HCT116 (cell line): ENCODE data around the gene OBSCN. TPM values are rescaled to one million over a fixed set of nuclear protein-coding genes. Genes with fewer than 3 reads are reported as not detected.

Experiments
- ATAC-seq: fragments of 200-7000 bp; cut with Tn5 transposase; 2 replicates; pipeline ENCODE4 v1.9.1; 2020; ENCODE audit warnings: mild to moderate bottlenecking, moderate library complexity
- BruUV-seq: library from RNA; stranded (reverse); fragments of 400-500 nt; replicated peaks from 2 replicates; lab custom pipeline; 2021; lab: Mats Ljungman, UMichigan
- CTCF ChIA-PET: fragments of 300-600 bp; sonication (Branson Sonifier 250); formaldehyde crosslinking; loops from one replicate; lab custom pipeline; 2021; ENCODE audit warnings: antibody characterized with exemption; lab: Charles Lee
- POLR2A ChIA-PET: fragments of 300-600, 350-600 bp; sonication (Branson Sonifier 250); formaldehyde crosslinking; loops from one replicate; lab custom pipeline; 2021; ENCODE audit warnings: antibody characterized with exemption; lab: Charles Lee
- RAD21 ChIA-PET, 2 experiments: fragments of 300-600 bp; sonication (Branson Sonifier 250); formaldehyde crosslinking; loops; one replicate each; lab custom pipeline; 2023; ENCODE audit warnings: low total read pairs in 2 of 2; ENCODE audit not compliant: uncharacterized antibody in 2 of 2, unreplicated experiment in 2 of 2, low non-redundant PET in 1 of 2; lab: Charles Lee
- DNase-seq: peaks from one replicate; pipeline ENCODE4 v3.0.0-alpha.2; 2010; ENCODE audit warnings: low read depth, low spot score
- H2AFZ ChIP-seq: fragments of 200-600 bp; shearing (Covaris generic), sonication (generic); 2 replicates; pipeline ENCODE4 v1.6.1; 2017; ENCODE audit warnings: low read depth, mixed run types, mixed read lengths, antibody characterized with exemption, low read length; ENCODE audit not compliant: poor library complexity, severe bottlenecking
- H3K27ac ChIP-seq: 2 replicates; pipeline ENCODE4 v1.5.1; 2012; ENCODE audit warnings: low read depth, low read length
- H3K27me3 ChIP-seq: fragments of 200-600 bp; sonication (generic); 2 replicates; pipeline ENCODE4 v1.6.1; 2016; ENCODE audit warnings: mixed run types, low read length, mixed read lengths; ENCODE audit not compliant: insufficient read depth
- H3K36me3 ChIP-seq, 2 experiments: fragments of 200-500 bp in 1 of 2; fragments of 200-600 bp in 1 of 2; sonication (Bioruptor generic) in 1 of 2; sonication (generic) in 1 of 2; 2 replicates each; pipeline versions ENCODE4 v1.5.1 to v1.6.1; 2014 to 2016; ENCODE audit warnings: low read length in 2 of 2, inconsistent platforms in 1 of 2, mixed read lengths in 1 of 2, mixed run types in 1 of 2; ENCODE audit not compliant: insufficient read depth in 2 of 2, control insufficient read depth in 1 of 2
- H3K4me1 ChIP-seq, 2 experiments: fragments of 200-600 bp in 1 of 2; sonication (generic) in 1 of 2; 2 replicates each; pipeline versions ENCODE4 v1.5.1 to v1.6.1; 2012 to 2017; ENCODE audit warnings: low read length in 2 of 2, inconsistent platforms in 1 of 2, mild to moderate bottlenecking in 1 of 2, mixed read lengths in 1 of 2, mixed run types in 1 of 2, moderate library complexity in 1 of 2; ENCODE audit not compliant: insufficient read depth in 2 of 2, control insufficient read depth in 1 of 2
- H3K4me2 ChIP-seq: fragments of 200-600 bp; sonication (generic); 2 replicates; pipeline ENCODE4 v1.6.1; 2017; ENCODE audit warnings: mixed run types, low read length, mixed read lengths
- H3K4me3 ChIP-seq, 2 experiments: fragments of 200-600 bp in 1 of 2; sonication (generic) in 1 of 2; replicated peaks in 1 of 2; 2 replicates each; pipeline ENCODE4 v1.5.1; 2011 to 2016; ENCODE audit warnings: low read length in 2 of 2, control low read depth in 1 of 2, low read depth in 1 of 2, mild to moderate bottlenecking in 1 of 2, mixed read lengths in 1 of 2, mixed run types in 1 of 2
- H3K79me2 ChIP-seq: fragments of 200-600 bp; sonication (generic); 2 replicates; pipeline ENCODE4 v1.6.1; 2017; ENCODE audit warnings: mild to moderate bottlenecking, mixed run types, low read length, moderate library complexity, mixed read lengths; ENCODE audit not compliant: insufficient read depth
- H3K9ac ChIP-seq: fragments of 200-600 bp; sonication (generic); 2 replicates; pipeline ENCODE4 v1.6.1; 2016; ENCODE audit warnings: low read length, mixed read lengths
- H3K9me2 ChIP-seq: fragments of 200-600 bp; sonication (generic), shearing (Covaris generic); 2 replicates; pipeline ENCODE4 v1.6.1; 2017; ENCODE audit warnings: mixed run types, mild to moderate bottlenecking, moderate library complexity; ENCODE audit not compliant: insufficient read depth
- H3K9me3 ChIP-seq, 2 experiments: fragments of 200-500 bp in 1 of 2; fragments of 200-600 bp in 1 of 2; sonication (Bioruptor generic) in 1 of 2; sonication (generic) in 1 of 2; 2 replicates each; pipeline ENCODE4 v1.6.1; 2014 to 2017; ENCODE audit warnings: low read length in 2 of 2, mixed read lengths in 2 of 2, inconsistent platforms in 1 of 2, low read depth in 1 of 2, mild to moderate bottlenecking in 1 of 2, mixed run types in 1 of 2, moderate library complexity in 1 of 2; ENCODE audit not compliant: control insufficient read depth in 1 of 2, insufficient read depth in 1 of 2
- H4K20me1 ChIP-seq: fragments of 200-600 bp; sonication (generic), shearing (Covaris generic); 2 replicates; pipeline ENCODE4 v1.6.1; 2017; ENCODE audit warnings: mixed run types, mild to moderate bottlenecking, moderate library complexity; ENCODE audit not compliant: insufficient read depth
- CEBPB ChIP-seq: IDR thresholded peaks from 2 replicates; pipeline ENCODE4 v1.6.1; 2012; ENCODE audit warnings: low read depth
- EGR1 ChIP-seq: IDR thresholded peaks from 2 replicates; pipeline ENCODE4 v1.6.1; 2012; ENCODE audit warnings: low read depth
- POLR2A ChIP-seq: IDR thresholded peaks from 2 replicates; pipeline ENCODE4 v1.7.0; 2011; ENCODE audit warnings: borderline replicate concordance; ENCODE audit not compliant: insufficient read depth, insufficient read length; ENCODE audit errors: extremely low read depth
- RAD21 ChIP-seq: IDR thresholded peaks from 2 replicates; pipeline ENCODE4 v1.6.1; 2012; ENCODE audit warnings: low read depth, mild to moderate bottlenecking
- SRF ChIP-seq: IDR thresholded peaks from 2 replicates; pipeline ENCODE4 v1.6.1; 2012; ENCODE audit warnings: low read depth
- ZNF274 ChIP-seq: fragments of 200-500 bp; sonication (Bioruptor generic); IDR thresholded peaks from 2 replicates; pipeline ENCODE4 v1.6.1; 2014; ENCODE audit warnings: mild to moderate bottlenecking, low read depth, low read length, inconsistent platforms
- intact Hi-C: fragments of 100-400 bp; cut with micrococcal nuclease; formaldehyde crosslinking; loops from 2 replicates; pipeline ENCODE4 v1.10.0; 2022
- total RNA-seq: library from RNA; stranded (reverse); gene quantifications from one replicate; pipeline ENCODE4 v1.2.1, GENCODE V29; 2021; ENCODE audit not compliant: unreplicated experiment
- TF ChIP-seq, protein P1 (sequence below): IDR thresholded peaks from 2 replicates; pipeline ENCODE4 v1.6.1; 2012

The OBSCN gene
- total RNA-seq, 1 experiment from 2014 or later = 16.6 TPM

DNA sequence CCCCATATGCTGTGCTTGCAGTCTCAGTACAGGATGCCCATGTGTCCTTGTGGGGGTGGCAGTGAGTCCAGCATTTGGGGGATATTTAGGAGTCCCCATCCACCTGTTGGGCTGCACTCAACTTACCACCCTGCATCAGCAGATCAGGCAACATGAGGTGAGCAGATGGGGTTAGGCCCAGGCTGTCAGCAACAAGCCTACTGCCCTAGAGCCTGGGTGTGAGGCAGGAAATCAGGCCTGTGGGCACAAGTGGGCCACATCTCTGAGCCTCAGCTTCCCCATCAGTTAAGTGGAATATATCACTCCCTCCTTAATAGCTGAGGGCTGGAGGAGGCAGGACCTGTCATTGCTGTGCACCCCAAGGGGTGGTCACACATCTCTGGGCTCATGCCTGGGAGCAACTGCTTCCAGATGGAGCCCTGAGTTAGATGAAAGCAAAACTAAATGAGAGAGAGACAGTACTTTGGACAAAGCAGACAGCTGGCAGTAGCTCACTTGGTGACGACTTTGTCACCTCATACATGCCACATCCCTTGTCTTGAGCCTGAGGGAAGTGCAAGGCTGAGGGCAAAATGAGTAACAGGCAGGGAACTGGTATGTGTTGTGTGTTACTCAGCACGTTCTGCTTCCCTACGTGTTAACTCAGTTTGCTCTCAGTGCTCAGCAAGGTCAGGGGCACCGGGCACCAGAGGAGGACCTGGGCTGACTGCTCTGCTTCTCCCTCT lies 150.4 kb downstream of the OBSCN start:
- CTCF ChIA-PET = no interaction called here

DNA sequence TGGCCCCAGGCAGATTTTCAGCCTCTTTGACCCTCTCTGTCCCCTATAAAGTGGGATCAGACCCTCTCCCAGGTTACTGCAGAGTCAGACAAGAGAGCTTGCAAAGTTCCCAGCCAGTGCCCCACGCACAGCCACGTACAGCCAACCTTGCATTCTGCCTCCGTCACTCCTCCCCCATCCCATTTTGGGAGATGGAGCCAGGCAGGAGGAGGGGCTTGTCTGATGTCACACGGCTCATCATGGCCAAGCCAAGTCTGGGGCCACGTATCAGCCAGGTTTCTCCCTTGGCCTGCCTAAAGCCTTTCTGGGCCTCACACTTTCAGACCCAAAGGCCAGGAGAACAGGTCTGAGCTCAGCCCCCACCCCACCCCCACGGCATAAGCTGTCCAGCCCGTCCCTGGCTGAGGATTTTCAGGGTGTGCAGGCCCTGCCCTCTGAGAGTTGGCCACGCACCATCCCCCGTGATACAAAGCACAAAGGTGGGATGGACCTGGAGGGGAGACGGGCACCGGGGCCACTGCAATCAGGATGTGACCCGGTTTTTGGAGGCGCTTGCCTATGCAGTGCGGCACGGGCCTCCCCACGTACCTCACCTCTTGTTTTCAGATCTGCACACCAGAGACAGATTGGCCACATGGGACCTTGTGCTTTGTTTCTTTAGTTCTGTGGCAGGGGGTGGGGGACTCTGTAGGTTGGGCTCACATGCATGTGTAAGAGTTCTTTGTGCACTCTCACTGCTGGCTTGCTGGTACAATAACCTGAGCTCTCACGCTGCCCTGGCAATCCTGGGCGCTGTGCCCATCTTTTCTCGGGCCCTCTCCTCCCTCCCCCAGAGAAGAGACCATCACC lies 151.1 kb downstream of the OBSCN start:
- no peaks in the 10 kb centered on the region for H3K36me3 ChIP-seq
- CTCF ChIA-PET = no interaction called here
- ATAC-seq = no peak
- BruUV-seq = no TSS peak
- no peaks in the 10 kb centered on the region for H3K27me3 ChIP-seq
- H3K9me3 ChIP-seq = no peaks in the 10 kb centered on the region
- no peak overlapping the region for H3K4me2 ChIP-seq
- no peak overlapping the region for H3K4me3 ChIP-seq
- H3K27ac ChIP-seq = no peak overlapping the region
- intact Hi-C loops = no loop called here
- H3K9me2 ChIP-seq = no peaks in the 10 kb centered on the region
- H2AFZ ChIP-seq = no peak overlapping the region
- H4K20me1 ChIP-seq = no peaks in the 10 kb centered on the region
- no peak overlapping the region for H3K9ac ChIP-seq
- no peak for TF ChIP-seq ZNF274
- TF ChIP-seq, protein P1, sequence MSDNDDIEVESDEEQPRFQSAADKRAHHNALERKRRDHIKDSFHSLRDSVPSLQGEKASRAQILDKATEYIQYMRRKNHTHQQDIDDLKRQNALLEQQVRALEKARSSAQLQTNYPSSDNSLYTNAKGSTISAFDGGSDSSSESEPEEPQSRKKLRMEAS = no peak
- RAD21 ChIA-PET = interaction anchor here in 1 of 2 experiments (0.7 kb wide), 1 partner anchor 48 kb away, joined by 4 read pairs; no protein-coding TSS in a partner anchor
- POLR2A ChIA-PET = no interaction called here
- H3K79me2 ChIP-seq = no peaks in the 10 kb centered on the region
- DNase-seq = no peak
- no peaks in the 10 kb centered on the region for H3K4me1 ChIP-seq

More for the DNA sequence above, 150.4 kb downstream of the OBSCN start:
- no peak overlapping the region for H3K27ac ChIP-seq
- no peaks in the 10 kb centered on the region for H3K9me3 ChIP-seq
- H3K4me2 ChIP-seq = no peak overlapping the region
- H3K4me3 ChIP-seq = no peak overlapping the region
- no peak for TF ChIP-seq CEBPB
- TF ChIP-seq RAD21 = no peak
- TF ChIP-seq SRF = no peak
- TF ChIP-seq POLR2A = no peak
- no peak for TF ChIP-seq EGR1
- no peaks in the 10 kb centered on the region for H3K4me1 ChIP-seq
- DNase-seq = no peak
- no peaks in the 10 kb centered on the region for H3K27me3 ChIP-seq
- POLR2A ChIA-PET = no interaction called here
- no peaks in the 10 kb centered on the region for H4K20me1 ChIP-seq
- RAD21 ChIA-PET = no interaction called here
- no peaks in the 10 kb centered on the region for H3K9me2 ChIP-seq
- H3K79me2 ChIP-seq = no peaks in the 10 kb centered on the region
- BruUV-seq = no TSS peak
- H2AFZ ChIP-seq = no peak overlapping the region
- ATAC-seq = no peak
- intact Hi-C loops = no loop called here
- no peaks in the 10 kb centered on the region for H3K36me3 ChIP-seq
- no peak overlapping the region for H3K9ac ChIP-seq
